Activated naive CD8-positive, alpha-beta T cell treated with anti-CD3 and anti-CD28 coated beads, Interleukin-2, amount 50 U/mL, for 16 hours (primary cell): ENCODE data around the gene PQBP1.
"Not testable (repeated sequence)": the region's sequence is repeated elsewhere in the genome, so short reads cannot be mapped to it uniquely, and the experiment has no call there.

Experiments
- DNase-seq: peaks from one replicate; pipeline ENCODE4 v3.0.0-alpha.2; 2020; ENCODE audit warnings: low read depth, low spot score

The PQBP1 gene, protein sequence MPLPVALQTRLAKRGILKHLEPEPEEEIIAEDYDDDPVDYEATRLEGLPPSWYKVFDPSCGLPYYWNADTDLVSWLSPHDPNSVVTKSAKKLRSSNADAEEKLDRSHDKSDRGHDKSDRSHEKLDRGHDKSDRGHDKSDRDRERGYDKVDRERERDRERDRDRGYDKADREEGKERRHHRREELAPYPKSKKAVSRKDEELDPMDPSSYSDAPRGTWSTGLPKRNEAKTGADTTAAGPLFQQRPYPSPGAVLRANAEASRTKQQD

DNA sequence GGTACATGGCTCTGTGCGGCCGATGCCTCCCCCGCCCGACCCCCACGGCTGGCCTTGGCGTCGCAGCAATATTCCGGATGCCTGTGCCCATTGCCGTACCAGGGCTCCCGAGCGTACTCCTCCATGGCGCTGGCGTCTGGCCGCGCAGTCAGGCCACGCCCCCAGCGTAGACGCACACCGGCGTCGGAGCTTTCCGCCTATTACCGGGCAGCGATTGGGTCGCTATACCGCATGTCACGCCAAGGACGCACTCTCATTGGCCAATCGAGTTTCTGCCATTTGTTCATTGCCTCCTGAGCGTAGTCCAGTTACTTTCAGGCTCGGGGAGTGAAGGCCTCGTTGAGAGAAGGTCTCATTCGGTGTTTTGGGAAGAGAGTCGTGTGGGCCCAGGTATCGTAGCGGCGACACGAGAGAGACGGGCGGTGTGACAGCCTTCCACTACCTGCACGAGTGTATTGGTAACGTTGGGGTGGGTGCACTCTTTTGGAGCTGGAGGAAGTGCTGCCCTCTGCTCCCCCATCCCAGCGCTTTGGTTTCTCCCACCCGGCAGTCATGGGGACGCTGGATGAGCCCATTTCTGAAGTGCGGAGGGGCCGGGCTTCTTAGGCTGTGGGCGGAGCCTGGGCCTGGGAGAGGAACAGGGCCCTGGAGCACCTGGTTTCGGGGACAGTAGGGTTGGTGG is at the start of gene PQBP1, which contains the start of gene TIMM17B:
Gene PQBP1 (plus strand): TSS at position 306 of the 682 bp plus-strand sequence. CDS start 580 bp downstream, outside the sequence.
Gene TIMM17B (minus strand): TSS at position 144 of the 682 bp plus-strand sequence. CDS start 19 bp downstream, at position 125.
- peak; percentile 63 for DNase-seq

DNA sequence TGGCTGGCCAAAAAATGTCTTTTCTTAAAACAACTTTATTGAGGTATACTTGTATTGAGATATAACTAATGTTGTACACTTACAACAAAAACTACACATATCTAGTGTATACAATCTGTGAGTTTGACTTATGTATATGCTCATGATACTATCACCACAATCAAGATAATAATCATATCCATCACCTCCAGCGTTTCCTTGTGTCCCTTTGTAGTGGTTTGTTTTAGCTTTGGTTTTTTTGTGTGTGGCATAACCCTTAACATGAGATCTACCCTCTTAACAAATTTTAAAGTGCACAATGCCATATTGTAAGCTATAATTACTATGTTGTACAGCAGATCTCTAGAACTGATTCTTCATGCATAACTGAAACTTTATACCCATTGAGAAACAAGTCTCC is 48.9 kb upstream of the PQBP1 start:
- no peak for DNase-seq

DNA sequence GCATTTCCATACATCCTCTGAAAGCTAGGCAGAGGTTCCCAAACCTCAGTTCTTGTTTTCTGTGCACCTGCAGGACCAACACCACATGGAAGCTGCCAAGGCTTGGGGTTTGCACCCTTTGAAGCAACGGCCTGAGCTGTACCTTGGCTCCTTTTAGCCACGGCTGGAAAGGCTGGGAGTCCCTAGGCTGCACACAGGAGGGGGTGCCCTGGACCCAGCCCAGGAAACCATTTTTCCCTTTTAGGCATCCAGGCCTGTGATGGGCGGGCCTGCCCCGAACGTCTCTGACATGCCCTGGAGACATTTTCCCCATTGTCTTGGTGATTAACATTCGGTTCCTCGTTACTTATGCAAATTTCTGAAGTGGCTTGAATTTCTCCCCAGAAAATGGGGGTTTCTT is 44.9 kb upstream of the PQBP1 start:
- DNase-seq, result no peak

DNA sequence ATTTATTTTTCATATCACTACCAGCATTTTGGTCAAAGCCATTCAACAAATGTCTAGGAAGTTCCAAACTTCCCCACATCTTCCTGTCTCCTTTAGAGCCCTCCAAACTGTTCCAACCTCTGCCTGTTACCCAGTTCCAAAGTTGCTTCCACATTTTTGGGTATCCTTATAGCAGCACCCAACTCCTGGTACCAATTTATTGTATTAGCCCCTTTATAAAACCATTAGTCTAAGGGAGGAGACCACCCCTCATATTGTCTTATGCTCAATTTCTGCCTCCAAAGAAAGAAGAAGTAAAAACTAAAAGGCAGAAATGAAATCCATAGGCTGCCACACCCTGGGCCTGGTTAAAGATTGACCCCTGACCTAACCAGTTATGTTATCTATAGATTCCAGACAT is 44.2 kb upstream of the PQBP1 start:
- not testable (repeated sequence) for DNase-seq

DNA sequence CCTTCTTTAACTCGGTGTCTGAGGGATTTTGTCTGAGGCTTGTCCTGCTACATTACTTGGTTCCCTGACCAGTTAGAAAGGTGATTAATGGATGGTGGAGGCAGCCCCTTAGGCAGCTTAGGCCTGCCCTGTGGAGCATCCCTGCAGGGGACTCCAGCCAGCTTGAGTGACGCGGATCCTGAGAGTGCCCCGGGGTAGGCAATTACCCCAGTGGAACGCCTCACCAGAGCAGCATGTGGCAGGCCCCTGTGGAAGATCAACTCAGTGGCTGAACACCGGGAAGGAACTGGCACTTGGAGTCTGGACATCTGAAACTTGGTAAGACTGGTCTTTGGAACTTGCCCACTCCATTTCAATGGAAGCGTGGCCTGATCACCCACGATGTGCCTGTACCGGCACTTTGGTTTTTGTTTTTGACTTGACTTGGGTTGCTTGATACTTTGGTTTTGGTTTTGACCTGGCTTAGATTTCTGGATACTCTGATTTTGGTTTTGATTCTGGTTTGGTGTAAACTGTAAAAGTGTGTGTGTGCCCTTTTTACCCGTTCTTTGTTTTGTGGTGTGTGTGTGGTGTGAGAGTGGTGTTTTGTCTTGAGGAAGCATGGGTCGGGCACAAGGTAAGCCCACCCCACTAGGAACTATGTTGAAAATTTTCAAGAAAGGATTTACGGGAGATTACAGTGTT is 43.5 kb upstream of the PQBP1 start:
- not testable (repeated sequence) for DNase-seq

DNA sequence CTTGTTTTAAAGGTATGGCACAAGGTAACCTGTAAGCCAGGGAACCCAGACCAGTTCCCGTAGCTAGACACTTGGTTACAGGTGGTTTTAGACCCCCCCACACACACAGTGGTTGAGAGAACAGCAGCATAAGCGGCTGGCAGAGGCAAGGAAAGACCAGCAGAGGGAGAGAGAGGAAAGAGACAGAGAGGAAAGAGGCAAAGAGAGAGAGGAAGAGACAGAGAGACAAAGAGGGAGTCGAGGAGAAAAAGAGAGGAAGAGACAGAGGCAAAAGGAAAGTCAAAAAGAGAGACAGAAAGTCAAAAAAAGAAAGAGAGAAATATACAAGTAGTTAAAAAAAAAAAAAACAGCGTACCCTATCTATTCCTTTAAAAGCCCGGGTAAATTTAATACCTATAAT is 42.8 kb upstream of the PQBP1 start:
- no peak for DNase-seq

DNA sequence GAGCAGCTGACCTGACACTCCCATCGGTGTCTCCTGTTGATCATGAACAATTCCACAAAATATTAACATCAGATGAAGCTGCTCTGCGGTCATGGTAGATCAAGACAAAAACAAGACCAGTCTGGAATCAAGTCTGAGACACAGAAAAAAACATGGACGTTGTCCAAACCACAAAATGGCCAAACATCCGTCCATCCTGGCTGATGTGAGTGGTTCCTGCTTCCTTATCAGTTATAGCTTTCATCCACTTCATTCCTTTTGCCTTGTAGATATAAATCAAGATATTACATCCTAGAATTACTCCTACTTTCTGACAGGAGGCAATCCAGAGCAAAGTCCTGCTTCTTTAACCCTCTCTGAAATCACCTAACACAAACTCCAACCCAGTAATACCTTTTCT is 33.5 kb upstream of the PQBP1 start:
- no peak for DNase-seq

DNA sequence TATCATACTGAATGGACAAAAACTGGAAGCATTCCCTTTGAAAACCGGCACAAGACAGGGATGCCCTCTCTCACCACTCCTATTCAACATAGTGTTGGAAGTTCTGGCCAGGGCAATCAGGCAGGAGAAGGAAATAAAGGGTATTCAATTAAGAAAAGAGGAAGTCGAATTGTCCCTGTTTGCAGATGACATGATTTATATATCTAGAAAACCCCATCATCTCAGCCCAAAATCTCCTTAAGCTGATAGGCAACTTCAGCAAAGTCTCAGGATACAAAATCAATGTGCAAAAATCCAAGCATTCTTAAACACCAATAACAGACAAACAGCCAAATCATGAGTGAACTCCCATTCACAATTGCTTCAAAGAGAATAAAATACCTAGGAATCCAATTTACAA is 25.7 kb upstream of the PQBP1 start:
- not testable (repeated sequence) for DNase-seq

DNA sequence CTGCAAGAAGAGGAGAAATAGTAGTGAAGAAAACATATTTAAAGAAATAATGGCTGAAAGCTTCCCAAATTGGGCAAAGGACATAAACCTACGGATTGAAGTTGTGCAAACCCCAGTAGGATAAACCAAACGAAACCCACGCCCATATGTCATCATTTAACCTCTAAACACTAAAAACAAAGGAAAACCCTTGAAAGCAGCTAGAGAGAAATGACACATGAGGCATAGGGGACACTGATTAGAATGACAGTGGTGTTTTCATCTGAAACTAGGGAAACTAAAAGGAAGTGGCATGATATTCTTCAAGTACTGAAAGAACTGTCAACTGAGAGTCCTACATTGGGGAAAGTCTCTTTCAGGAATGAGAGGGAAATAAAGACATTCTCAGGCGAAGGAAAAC is 20.8 kb upstream of the PQBP1 start:
- not testable (repeated sequence) for DNase-seq

DNA sequence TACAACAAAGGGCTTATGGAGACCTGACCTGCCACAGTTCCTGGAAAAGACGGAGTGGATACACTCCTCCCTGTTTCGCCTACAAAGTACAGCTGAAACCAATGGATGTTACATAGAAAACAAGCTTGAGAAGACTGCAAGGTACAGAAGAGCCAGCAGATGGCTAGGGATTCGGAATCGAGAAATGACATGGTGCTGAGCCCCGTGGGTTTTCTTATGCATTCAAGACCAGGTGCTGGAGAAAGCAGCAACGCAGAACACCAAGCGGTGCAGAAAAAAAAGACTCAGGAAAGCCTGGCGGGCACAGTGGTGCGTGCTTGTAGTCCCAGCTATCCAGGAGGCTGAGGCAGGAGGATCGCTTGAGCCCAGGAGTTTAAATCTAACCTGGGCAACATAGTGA is 14.0 kb upstream of the PQBP1 start:
- no peak for DNase-seq

DNA sequence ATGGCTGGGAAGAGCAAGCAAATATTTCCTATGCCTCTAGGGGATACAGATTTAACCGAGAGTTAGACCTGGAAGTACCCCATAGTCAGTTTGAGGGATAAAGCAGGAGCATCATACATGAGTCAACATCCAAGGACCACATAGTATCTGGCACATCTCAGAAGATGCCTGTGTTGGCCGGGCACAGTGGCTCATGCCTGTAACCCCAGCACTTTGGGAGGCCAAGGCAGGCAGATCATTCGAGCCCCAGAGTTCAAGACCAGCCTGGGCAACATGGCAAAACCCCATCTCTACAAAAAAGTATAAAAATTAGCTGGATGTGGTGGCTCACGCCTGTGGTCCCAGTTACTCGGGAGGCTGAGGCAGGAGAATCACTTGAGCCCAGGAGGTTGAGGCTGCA is 11.1 kb upstream of the PQBP1 start:
- DNase-seq, result not testable (repeated sequence)

DNA sequence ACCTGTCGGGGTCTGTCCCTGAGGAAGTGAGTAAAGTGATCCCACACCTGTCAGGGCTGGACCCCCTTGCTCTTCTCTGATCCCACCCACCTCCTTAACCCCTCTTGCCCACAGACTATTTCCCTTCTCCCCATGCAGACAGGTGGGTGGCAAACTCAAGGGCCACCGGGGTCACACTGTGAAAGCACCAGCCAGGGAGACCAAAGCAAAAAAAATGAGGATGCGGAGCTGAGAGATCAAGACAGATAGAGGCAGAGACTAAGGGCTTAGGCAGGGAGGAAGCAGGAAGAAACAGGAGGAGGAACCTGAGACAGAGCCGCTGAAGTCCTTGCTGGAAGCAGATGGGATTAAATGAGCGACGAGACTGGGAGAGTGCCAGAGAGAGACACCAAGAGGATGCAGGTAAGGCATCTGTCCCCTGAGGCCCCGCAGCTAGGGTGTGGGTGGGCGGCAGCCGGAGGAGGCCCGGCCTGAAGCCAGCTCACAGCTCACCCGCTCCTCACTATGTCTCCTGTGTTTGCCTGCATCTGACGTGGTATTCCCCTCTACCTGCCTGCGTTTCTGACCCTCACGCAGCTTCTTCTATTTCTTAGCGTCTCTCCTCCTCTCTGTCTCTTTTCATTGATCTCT is 7.3 kb upstream of the PQBP1 start:
- DNase-seq, result no peak

DNA sequence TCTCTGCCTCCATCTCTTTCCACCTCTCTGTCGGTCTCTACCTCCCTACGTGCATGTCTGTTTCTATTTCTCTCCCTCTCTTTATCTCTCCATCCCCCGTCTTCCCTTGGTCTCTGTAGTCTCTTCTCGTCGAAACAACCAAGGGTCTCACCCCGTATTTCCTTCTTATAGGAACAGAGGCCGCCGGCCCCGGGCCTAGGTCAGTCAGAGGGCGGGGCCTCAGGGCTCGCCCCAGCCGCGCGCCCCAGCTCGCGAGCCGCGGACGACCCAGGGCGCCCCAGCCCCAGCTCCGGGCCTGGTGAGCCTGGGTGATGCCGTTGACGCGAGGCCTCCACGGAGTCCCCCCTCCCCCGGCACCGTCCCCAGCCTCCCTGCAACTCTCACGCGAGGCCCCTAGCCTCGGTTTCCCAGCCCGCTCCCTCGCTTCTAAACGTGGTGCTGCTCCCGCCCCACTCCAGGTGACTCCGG is 6.8 kb upstream of the PQBP1 start:
- no peak for DNase-seq

DNA sequence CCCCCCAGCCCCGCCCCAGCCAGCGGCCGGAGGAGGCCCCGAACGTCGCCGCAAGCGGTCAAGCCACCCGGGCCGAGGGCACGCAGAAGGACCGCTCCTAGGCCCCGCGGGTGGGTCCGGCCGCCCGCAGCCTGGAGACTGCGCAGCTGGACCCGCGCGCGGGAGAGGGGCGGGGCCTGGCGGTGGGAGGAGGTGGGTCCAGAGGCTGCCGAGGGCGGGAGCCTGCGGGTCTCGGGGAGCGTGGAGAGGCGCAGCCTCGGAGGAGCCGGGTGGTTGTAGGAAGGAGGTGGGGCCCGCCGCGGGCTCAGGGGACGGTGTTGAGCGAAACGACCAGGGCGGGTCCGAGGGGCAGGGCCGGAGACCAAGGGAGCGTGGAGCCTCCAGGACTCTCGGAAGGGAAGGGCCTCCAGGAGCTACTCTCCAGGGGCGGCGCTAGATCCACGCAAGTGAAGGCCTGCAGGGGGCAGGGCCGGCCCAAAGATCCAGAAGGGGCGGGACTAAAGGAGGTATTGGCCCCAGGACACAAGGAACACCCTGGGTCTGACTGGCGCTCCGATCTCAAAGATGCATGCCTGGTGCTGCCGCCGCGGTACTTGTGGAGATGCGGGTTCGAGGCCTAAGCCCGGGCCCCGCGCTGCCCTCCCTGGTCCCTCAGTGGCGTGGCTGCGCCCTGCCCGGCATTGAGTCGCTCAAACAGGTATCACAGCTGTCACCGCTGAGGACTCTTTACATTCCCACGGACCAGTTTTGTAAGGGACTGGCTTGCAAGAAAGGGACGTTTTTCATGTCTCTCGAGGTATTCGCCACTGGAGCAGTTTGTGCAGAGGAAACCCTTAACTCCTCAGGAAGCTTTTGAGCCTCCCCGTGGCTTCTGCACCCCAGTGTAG is 6.1 kb upstream of the PQBP1 start:
- no peak for DNase-seq

DNA sequence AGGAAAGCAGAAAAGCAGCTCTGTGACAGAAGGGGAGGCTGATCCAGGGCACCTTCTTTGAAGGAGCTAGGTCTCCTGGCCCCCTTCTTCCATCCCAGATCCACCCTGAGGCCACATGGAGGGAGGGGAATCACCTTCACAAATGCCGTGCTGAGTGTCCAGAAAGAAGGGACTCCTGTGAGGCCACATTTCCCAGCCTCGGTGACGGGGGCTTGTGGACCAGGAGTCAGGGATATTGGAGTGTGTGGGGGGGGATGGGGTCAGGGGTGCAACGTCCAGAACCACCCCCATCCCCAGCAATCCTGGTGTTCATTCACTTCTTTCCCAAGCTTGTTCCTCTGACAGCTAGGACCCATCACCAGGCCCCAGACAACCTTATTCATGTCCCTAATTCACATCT is 4.8 kb upstream of the PQBP1 start:
- no peak for DNase-seq

DNA sequence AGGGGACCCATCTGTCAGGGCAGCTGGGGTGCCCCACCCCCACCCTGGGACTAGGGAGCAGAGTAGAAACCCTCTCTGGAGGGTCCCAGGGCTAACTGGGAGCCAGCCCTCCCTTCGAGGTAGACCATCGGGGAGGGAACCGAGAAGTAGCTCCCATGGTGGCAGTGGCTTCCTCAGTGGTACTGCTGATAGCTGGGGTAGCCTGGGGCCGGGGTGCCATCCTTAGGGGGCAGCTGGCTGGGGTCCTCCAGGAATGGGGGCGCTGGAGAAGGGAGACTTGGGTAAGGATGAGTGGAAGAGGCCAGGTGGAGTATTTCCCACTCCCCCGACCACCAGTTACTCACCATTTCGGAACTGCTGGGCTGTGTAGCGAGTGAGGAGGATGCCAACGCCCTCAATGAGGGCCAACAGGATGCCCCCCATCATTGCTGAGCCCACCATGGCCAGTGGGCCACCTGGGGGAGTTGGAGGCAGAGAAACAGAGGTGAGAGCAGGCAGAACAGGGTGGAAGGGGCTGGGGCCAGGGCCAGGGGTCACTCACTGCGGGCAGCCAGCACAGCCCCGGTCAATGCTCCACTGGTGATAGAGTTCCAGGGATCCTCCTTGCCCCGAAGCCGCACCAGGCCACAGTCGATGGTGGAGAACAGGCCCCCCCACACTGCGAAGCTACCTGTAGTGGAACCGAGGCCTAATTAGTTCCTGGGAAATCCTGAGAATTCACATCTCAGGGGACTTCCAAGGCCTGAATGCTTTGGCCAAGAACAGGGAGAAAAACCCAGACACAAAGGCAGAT is 4.0 kb upstream of the PQBP1 start:
- DNase-seq, result no peak

DNA sequence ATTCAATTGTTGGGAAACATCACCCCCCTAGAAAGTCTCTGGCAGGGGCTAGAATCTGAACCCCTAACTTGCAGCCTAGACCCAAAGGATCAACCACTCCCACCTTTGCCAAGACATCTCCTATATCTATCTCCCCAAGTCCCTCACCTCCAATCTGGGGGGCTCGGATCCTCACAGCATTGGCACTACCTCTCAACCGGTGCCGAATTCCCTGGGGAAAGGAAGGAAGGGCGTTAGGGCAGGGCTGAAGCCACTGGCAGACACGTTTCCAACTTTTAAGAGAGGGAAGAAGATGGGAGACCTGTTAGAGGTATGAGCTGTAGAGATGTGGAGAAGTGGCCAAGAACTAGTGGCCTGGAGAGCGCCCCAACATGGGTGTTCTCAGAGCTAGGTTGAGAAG is 2.8 kb upstream of the PQBP1 start:
- DNase-seq, result no peak

DNA sequence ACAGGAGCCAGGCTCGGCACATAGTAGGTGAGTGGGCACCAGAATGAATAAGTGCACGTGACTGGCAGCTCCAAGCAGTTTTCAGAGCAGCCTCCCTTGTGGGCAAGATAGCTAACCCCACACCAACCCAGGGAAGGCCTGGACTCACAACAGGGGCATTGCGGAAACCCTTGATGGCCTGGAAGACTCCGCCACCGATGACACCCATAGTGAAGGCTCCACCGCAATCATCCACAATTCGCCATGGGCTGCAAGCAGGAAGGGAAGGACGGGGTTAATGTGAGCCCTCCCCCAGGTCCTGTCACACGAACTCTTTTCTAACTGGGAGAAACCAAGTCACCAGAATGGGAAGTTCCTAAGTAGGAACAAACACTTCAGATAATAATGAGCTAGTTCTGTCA is 1.1 kb upstream of the PQBP1 start:
- no peak for DNase-seq

DNA sequence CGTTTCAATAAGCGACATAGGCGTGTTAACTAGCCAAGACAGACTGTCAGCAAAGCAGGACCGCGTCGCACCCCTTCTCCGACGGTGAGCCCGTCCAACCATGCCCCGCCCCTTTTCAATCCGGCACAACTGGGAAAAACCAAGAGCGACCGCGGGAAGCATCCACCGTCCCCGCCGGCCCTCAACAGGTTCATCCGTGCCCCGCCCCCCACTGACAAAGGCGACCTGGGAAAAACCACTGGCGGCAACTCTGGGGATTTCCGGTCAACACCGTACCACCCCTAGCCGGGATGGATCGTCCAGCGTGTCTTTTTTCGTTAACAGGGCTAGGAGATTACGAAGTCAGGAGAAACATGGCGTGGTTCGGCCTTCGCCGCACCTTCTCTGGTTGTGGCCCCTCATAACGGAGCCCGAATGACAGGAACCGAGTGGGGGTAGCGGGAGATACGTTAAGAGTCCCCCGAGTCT is 539 bp upstream of the PQBP1 start:
- DNase-seq, result no peak

DNA sequence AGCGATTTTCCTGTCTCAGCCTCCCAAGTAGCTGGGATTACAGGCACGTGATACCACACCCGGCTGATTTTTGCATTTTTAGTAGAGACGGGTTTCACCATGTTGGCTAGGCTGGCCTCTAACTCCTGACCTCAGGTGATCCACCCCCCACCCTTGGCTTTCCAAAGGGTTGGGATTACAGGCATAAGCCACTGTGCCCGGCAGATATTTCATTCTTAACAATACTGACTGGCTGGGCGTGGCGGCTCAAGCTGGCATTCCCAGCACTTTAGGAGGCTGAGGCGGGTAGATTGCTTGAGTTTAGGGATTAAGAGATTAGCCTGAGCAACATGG is 1.3 kb downstream of the PQBP1 start:
- DNase-seq, result no peak
